Keratinocyte (primary cell): Measurements from ENCODE around the gene AGPAT2. TPM values are rescaled to one million over a fixed set of nuclear protein-coding genes. Genes with fewer than 3 reads are reported as not detected.

Experiments used
- DNase-seq: peaks from one replicate; pipeline ENCODE4 v3.0.0-alpha.2; 2011; ENCODE audit warnings: low read depth, missing footprints, low spot score
- FAIRE-seq: peaks from 2 replicates; lab custom pipeline; 2011; peaks lifted over from hg19 to GRCh38; lab: Jason Lieb, UNC
- H2AFZ ChIP-seq: 2 replicates; pipeline ENCODE4 v1.6.0; 2012; ENCODE audit warnings: low read length, control low read depth, inconsistent platforms; ENCODE audit not compliant: control insufficient read depth
- H3K27ac ChIP-seq: 2 replicates; pipeline ENCODE4 v1.5.1; 2011; ENCODE audit warnings: low read length; ENCODE audit not compliant: control insufficient read depth, insufficient read depth
- H3K27me3 ChIP-seq: 3 replicates; pipeline ENCODE4 v1.6.0; 2011; ENCODE audit warnings: low read length; ENCODE audit not compliant: control insufficient read depth, insufficient read depth; ENCODE audit errors: extremely low read depth
- H3K36me3 ChIP-seq, 2 experiments: 2 replicates in 1 of 2; 3 replicates in 1 of 2; pipeline ENCODE4 v1.5.1; 2011; ENCODE audit warnings: low read length in 2 of 2, mild to moderate bottlenecking in 1 of 2; ENCODE audit not compliant: control insufficient read depth in 2 of 2, insufficient read depth in 2 of 2; ENCODE audit errors: extremely low read depth in 1 of 2
- H3K4me1 ChIP-seq: 3 replicates; pipeline ENCODE4 v1.5.1; 2011; ENCODE audit warnings: low read length; ENCODE audit not compliant: control insufficient read depth, insufficient read depth; ENCODE audit errors: extremely low read depth
- H3K4me2 ChIP-seq: 3 replicates; pipeline ENCODE4 v1.6.0; 2011; ENCODE audit warnings: low read depth, low read length; ENCODE audit not compliant: control insufficient read depth, insufficient read depth; ENCODE audit errors: extremely low read depth
- H3K4me3 ChIP-seq, 3 experiments: fragments of 200-600 bp in 1 of 3; sonication (generic) in 1 of 3; 2 replicates in 2 of 3; 3 replicates in 1 of 3; pipeline ENCODE4 v1.5.1; 2011 to 2016; ENCODE audit warnings: low read length in 3 of 3, mild to moderate bottlenecking in 3 of 3, control low read depth in 2 of 3, inconsistent platforms in 1 of 3, low read depth in 1 of 3, mixed read lengths in 1 of 3, mixed run types in 1 of 3, moderate library complexity in 1 of 3; ENCODE audit not compliant: control insufficient read depth in 2 of 3, insufficient read depth in 2 of 3; ENCODE audit errors: extremely low read depth in 1 of 3
- H3K79me2 ChIP-seq: 2 replicates; pipeline ENCODE4 v1.6.0; 2012; ENCODE audit warnings: low read length; ENCODE audit not compliant: control insufficient read depth, insufficient read depth
- H3K9ac ChIP-seq: 3 replicates; pipeline ENCODE4 v1.6.0; 2011; ENCODE audit warnings: low read length; ENCODE audit not compliant: control insufficient read depth, insufficient read depth; ENCODE audit errors: extremely low read depth
- H3K9me1 ChIP-seq: 3 replicates; pipeline ENCODE4 v1.6.0; 2011; ENCODE audit warnings: low read length; ENCODE audit not compliant: control insufficient read depth, insufficient read depth; ENCODE audit errors: extremely low read depth
- H3K9me3 ChIP-seq: 2 replicates; pipeline ENCODE4 v1.5.1; 2012; ENCODE audit warnings: low read depth, low read length; ENCODE audit not compliant: control insufficient read depth
- H4K20me1 ChIP-seq: 3 replicates; pipeline ENCODE4 v1.6.0; 2011; ENCODE audit warnings: low read length; ENCODE audit not compliant: control insufficient read depth, insufficient read depth; ENCODE audit errors: extremely low read depth
- CTCF ChIP-seq, 3 experiments: IDR thresholded peaks in 1 of 3; conservative IDR thresholded peaks in 1 of 3; optimal IDR thresholded peaks in 1 of 3; 2 replicates in 2 of 3; 3 replicates in 1 of 3; pipeline versions ENCODE3 to v1.5.1; 2011; ENCODE audit warnings: low read length in 3 of 3, mild to moderate bottlenecking in 3 of 3, moderate library complexity in 2 of 3, control low read depth in 1 of 3, inconsistent platforms in 1 of 3; ENCODE audit not compliant: insufficient read depth in 2 of 3; ENCODE audit errors: extremely low read depth in 1 of 3
- EZH2 ChIP-seq: IDR thresholded peaks from one replicate; pipeline ENCODE4 v1.6.1; 2012; ENCODE audit warnings: inconsistent platforms, mild to moderate bottlenecking, low read length, moderate library complexity
- dilution Hi-C: fragments of 300-500 bp; cut with MboI; formaldehyde crosslinking; loops from one replicate; pipeline ENCODE4 v1.7.0; 2020; ENCODE audit warnings: low sequenced_read_pairs; ENCODE audit not compliant: extremely low pct_ligation_motif_present
- polyA plus RNA-seq, 5 experiments: library from polyadenylated mRNA; depleted of rRNA in 3 of 5; stranded (reverse) in 3 of 5; stranded (forward) in 1 of 5; unstranded in 1 of 5; fragments of >200 nt; gene quantifications; 1 replicate in 1 of 5; 2 replicates in 3 of 5; 3 replicates in 1 of 5; pipeline versions ENCODE4 v1.2.1 to v1.2.3, GENCODE V29; 2011 to 2012; ENCODE audit warnings: missing spikeins in 2 of 5, low read depth in 1 of 5, low replicate concordance in 1 of 5

The AGPAT2 gene
- polyA plus RNA-seq, 1 donor (not counting 4 experiments of a cell fraction or from before 2014, with no cell fraction given), result 26.5 TPM

- H3K9me1 ChIP-seq, result no peaks in the 10 kb centered on the region
- DNase-seq (no peak), FAIRE-seq (no peak)
- H3K4me3 ChIP-seq, result peak overlapping the region; percentile 58 to 86 (median 80)
- no peak overlapping the region for H3K27ac ChIP-seq
- dilution Hi-C loops, result no loop called here
- TF ChIP-seq CTCF (optimal IDR thresholded peaks at IDR 0.05 in 1 of 3, IDR thresholded peaks at IDR 0.05 in 1 of 3, conservative IDR thresholded peaks at IDR 0.05 in 1 of 3; ENCODE audit: extremely low read depth in 1 of 3, insufficient read depth in 2 of 3, low read length in 3 of 3), result no peak
- no peak for TF ChIP-seq EZH2
- H3K4me1 ChIP-seq, result peaks cover 12% of the 10 kb centered on the region
- peak overlapping the region; percentile 71 for H3K9ac ChIP-seq
- no peaks in the 10 kb centered on the region for H3K9me3 ChIP-seq
- peaks cover 0 to 3% of the 10 kb centered on the region in 2 experiments for H3K36me3 ChIP-seq
- peaks cover 15% of the 10 kb centered on the region for H3K79me2 ChIP-seq
- no peak overlapping the region for H2AFZ ChIP-seq
- peak overlapping the region; percentile 74 for H3K4me2 ChIP-seq
- H3K27me3 ChIP-seq, result no peaks in the 10 kb centered on the region
- peaks cover 2% of the 10 kb centered on the region for H4K20me1 ChIP-seq
These were observed 793 bp downstream of the AGPAT2 start for GRCh38 chr9:136686534-136686793.

GRCh38 chr9:136685790-136686533 is 1.3 kb downstream of the AGPAT2 start:
- no peak overlapping the region for H3K27ac ChIP-seq

More at GRCh38 chr9:136685790-136686533, 1.3 kb downstream of the AGPAT2 start:
- H3K4me2 ChIP-seq, result peak overlapping the region; percentile 74
- peaks cover 15% of the 10 kb centered on the region for H3K79me2 ChIP-seq
- no peak overlapping the region for H2AFZ ChIP-seq
- dilution Hi-C loops, result no loop called here
- H3K9ac ChIP-seq, result peak overlapping the region; percentile 71
- H3K4me1 ChIP-seq, result peaks cover 12% of the 10 kb centered on the region
- peak overlapping the region; percentile 58 to 86 (median 80) for H3K4me3 ChIP-seq
- FAIRE-seq (no peak), DNase-seq (no peak)
- no peaks in the 10 kb centered on the region for H3K27me3 ChIP-seq
- no peaks in the 10 kb centered on the region for H3K9me1 ChIP-seq
- H3K9me3 ChIP-seq, result no peaks in the 10 kb centered on the region
- TF ChIP-seq CTCF (optimal IDR thresholded peaks at IDR 0.05 in 1 of 3, IDR thresholded peaks at IDR 0.05 in 1 of 3, conservative IDR thresholded peaks at IDR 0.05 in 1 of 3; ENCODE audit: extremely low read depth in 1 of 3, insufficient read depth in 2 of 3, low read length in 3 of 3), result no peak
- peaks cover 2% of the 10 kb centered on the region for H4K20me1 ChIP-seq
- H3K36me3 ChIP-seq, result peaks cover 0 to 3% of the 10 kb centered on the region in 2 experiments
